ENCODE results near the gene GNB1.
"Not testable (repeated sequence)": the region's sequence is repeated elsewhere in the genome, so short reads cannot be mapped to it uniquely, and the experiment has no call there.

The GNB1 gene

DNA sequence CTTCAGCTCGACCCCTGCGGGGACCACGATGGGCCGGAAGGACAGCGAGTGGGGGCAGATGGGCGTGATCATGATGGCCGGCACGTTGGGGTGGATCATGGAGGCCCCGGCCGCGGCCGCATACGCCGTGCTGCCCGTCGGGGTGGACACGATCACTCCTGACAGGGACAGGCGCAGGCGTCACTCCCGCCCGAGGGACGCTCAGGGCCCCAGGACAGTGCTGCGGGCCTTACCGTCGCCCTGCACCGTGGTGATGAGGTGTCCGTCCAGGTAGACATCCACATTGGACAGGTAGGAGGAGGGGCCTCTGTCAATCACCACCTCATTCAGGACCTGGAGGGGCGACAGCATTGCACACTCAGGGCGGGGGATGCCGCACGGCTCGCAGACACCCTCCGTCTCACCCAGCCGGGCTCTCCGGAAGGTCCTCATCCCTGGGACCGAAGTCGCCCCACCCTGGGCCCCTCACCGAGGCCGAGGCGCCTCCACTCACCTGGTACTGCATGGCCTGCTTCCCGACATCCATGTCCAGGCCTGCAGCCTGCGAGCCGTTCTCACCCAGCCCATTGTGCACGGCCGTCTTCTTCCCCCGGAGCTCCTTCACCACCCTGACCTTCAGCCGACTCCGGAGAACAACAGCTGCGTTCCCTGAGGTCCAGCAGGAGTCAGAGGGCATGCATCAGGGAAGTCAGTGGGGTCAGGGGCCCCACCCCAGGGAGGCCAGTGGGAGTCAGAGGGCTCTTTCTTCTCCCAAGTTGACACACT lies 136.7 kb downstream of the GNB1 start:
- TF ChIP-seq, protein P1, sequence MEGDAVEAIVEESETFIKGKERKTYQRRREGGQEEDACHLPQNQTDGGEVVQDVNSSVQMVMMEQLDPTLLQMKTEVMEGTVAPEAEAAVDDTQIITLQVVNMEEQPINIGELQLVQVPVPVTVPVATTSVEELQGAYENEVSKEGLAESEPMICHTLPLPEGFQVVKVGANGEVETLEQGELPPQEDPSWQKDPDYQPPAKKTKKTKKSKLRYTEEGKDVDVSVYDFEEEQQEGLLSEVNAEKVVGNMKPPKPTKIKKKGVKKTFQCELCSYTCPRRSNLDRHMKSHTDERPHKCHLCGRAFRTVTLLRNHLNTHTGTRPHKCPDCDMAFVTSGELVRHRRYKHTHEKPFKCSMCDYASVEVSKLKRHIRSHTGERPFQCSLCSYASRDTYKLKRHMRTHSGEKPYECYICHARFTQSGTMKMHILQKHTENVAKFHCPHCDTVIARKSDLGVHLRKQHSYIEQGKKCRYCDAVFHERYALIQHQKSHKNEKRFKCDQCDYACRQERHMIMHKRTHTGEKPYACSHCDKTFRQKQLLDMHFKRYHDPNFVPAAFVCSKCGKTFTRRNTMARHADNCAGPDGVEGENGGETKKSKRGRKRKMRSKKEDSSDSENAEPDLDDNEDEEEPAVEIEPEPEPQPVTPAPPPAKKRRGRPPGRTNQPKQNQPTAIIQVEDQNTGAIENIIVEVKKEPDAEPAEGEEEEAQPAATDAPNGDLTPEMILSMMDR (IDR thresholded peaks at IDR 0.05; ENCODE audit: extremely low read depth, missing control alignments) = no peak
- no peak for DNase-seq (ENCODE audit: low spot score)

DNA sequence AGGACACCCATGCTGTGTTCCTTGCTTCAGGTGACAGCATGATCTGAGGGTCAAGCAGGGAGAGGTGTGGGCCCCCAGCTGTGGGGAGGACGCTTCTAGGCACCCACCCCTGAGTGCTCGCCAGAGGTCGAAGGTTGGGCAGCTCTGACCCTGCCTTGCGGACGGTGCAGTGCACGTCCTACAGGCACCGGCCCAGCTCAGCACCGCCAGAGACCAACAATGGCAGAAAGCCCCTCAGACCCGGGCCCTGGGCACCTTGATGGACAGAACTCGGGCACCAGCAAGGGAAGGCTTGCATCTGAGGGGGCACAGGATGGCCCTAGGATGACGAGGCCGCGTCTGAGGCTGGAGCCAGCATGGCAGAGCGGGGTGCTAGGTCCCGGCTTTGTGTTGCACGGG lies 137.3 kb downstream of the GNB1 start:
- TF ChIP-seq, protein P1 (IDR thresholded peaks at IDR 0.05; ENCODE audit: extremely low read depth, missing control alignments) = no peak
- DNase-seq (ENCODE audit: low spot score) = no peak

GRCh38 chr1:1752636-1753606 lies 138.0 kb downstream of the GNB1 start:
- no peak for DNase-seq (ENCODE audit: low spot score)
- TF ChIP-seq, protein P1 (IDR thresholded peaks at IDR 0.05; ENCODE audit: extremely low read depth, missing control alignments) = no peak

- TF ChIP-seq, protein P1 (IDR thresholded peaks at IDR 0.05; ENCODE audit: extremely low read depth, missing control alignments) = no peak
- DNase-seq (ENCODE audit: low spot score) = no peak
These were observed 138.7 kb downstream of the GNB1 start for GRCh38 chr1:1752190-1752589.

- not testable (repeated sequence) for DNase-seq (ENCODE audit: low spot score)
These were observed 140.9 kb downstream of the GNB1 start for GRCh38 chr1:1749941-1750340.

- DNase-seq (ENCODE audit: low spot score) = peak; percentile 21
- TF ChIP-seq, protein P1 (IDR thresholded peaks at IDR 0.05; ENCODE audit: extremely low read depth, missing control alignments) = no peak
These were observed 142.1 kb downstream of the GNB1 start for GRCh38 chr1:1748686-1749321.

DNA sequence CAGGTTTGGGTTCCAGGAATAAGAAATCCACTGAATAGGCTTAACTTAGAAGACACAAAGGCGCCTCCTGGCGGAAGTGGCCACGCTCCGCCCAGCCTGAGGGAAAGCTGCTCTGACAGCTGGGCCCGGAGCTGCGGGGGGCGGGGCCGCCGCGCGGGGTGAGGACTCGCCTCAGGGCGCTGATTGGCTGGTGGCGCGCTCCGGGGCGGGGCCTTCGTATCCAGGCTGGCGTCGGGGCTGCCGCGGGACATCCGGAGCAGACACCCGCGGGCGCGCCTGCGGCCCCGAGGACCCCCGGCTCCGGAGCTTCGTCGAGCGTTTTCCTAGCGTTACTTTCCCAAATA lies 144.3 kb downstream of the GNB1 start:
- DNase-seq (ENCODE audit: low spot score) = not testable (repeated sequence)

DNA sequence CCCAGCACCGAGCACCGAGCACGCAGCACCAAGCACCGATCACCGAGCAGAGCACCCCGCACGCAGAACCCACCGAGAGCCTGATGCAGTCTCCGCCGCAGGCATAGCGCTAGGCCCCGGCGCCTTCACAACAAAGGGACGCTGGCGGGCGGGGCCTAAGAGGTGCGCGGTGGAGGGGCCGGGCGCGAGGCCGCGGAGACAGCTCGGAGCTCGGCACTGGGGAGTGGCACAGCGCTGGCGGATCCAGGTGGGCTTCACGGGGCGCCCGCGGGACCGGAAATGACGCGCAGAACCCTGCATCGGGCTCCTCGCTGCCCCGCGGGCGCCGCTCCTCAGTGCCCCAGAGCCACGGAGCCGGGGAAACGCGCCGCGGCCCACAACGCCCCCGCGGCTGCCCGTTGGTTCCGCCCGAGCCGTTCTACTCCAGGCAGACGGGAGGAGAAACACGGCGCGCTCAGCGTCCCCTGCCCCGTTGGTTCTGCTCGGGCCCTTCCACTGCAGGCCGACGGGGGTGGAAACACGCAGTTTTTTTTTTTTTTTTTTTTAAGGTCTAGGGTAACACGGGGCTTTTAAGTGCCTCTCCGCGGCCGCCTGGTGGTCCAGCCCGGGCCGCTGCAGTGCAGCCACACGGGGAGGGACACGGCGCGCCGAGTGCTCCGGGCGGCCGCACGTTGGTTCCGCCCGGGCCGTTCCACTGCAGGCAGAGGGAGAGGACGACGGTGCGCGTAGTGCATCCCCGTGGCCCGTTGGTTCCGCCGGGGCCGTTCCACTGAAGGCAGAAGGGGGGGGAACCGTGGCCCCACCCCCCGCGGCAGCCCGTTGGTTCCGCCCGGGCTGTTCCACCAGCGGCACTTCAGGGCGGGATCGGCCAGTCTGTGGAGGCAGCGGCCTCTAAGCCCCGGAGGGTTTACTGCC lies 145.0 kb downstream of the GNB1 start:
- not testable (repeated sequence) for DNase-seq (ENCODE audit: low spot score)

DNA sequence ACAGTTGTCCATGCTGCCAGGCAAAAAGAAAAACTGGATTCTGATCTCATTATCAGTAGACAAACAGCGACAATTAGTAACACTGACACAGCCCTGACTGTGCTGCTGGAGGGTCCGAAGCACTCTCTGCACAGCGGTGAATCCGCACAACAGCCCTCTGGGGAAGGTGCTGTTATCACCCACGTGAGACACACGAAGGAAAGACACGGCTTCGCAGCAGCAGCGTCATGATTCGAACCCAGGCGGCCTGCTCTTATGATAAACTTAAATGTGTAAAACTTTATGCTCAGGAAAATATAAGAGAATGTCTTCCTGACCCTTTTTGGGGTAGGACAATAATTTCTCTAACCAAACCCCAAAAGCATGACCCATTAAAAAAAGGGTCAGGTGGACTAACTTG lies 148.4 kb downstream of the GNB1 start:
- not testable (repeated sequence) for DNase-seq (ENCODE audit: low spot score)

GRCh38 chr1:1741013-1741412 lies 149.9 kb downstream of the GNB1 start:
- not testable (repeated sequence) for DNase-seq (ENCODE audit: low spot score)

DNA sequence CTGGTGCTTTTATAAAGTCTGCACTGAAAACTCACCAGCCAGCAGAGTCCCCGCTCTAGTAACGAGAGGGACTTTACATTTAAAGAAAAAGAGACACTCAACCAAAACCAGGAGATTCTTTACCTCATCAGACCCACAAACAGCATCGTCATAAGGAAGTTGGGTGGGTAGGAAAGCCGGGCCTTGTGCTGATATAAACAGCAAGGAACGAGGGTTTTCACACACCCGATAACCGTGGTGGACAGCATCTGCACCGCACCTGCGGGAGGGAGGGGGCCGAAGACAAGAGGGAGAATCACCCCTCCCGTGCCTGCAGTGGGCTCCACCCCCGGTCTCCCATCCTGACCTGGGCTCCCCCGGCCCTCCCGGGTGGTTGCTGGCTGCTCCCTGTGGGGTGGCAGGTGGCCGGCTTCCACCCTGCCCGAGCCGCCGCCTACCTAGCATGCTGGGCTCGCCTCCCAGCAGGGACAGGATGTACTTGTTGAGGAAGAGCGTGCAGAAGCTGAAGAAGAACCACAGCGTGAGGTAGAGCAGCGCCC lies 152.0 kb downstream of the GNB1 start:
- not testable (repeated sequence) for DNase-seq (ENCODE audit: low spot score)
